Peyer's patch (tissue), 4 donors: ENCODE data around the gene CREB3L1.

Experiments
- CTCF ChIP-seq, 6 experiments: fragments of 450-650 bp in 4 of 6; fragments of 200-600 bp in 2 of 6; sonication (generic) in 1 of 6; IDR thresholded peaks; one replicate each; pipeline ENCODE4 v1.5.1; 2017 to 2019; ENCODE audit warnings: antibody characterized with exemption in 6 of 6, mild to moderate bottlenecking in 3 of 6, moderate library complexity in 1 of 6
- POLR2A ChIP-seq, 2 donors: fragments of 450-650 bp; IDR thresholded peaks; one replicate each; pipeline ENCODE4 v1.5.1; 2017; ENCODE audit warnings: antibody characterized with exemption in 2 of 2, mild to moderate bottlenecking in 2 of 2, moderate library complexity in 2 of 2

GRCh38 chr11:46259971-46260560 is 17.4 kb upstream of the CREB3L1 start:
- TF ChIP-seq CTCF (IDR thresholded peaks at IDR 0.05) = no peak
- TF ChIP-seq POLR2A (IDR thresholded peaks at IDR 0.05) = no peak
